Mesothelial cell of epicardium (in vitro differentiated cells): ENCODE data around the gene N4BP2L1. TPM values are rescaled to one million over a fixed set of nuclear protein-coding genes. Genes with fewer than 3 reads are reported as not detected.

Experiments
- DNase-seq, 2 experiments: peaks; one replicate each; pipeline ENCODE4 v3.0.0; 2021; ENCODE audit warnings: low spot score in 2 of 2; ENCODE audit not compliant: unreplicated experiment in 2 of 2
- H3K27ac Mint-ChIP-seq: 2 replicates; pipeline ENCODE4 v1.8.0; 2021; ENCODE audit warnings: mixed read lengths
- H3K27me3 Mint-ChIP-seq: 2 replicates; pipeline ENCODE4 v1.8.0; 2021; ENCODE audit warnings: low read depth, mixed read lengths
- H3K36me3 Mint-ChIP-seq: 2 replicates; pipeline ENCODE4 v1.8.0; 2021; ENCODE audit warnings: mixed read lengths
- H3K4me1 Mint-ChIP-seq: 2 replicates; pipeline ENCODE4 v1.8.0; 2021; ENCODE audit warnings: mixed read lengths
- H3K4me3 Mint-ChIP-seq: 2 replicates; pipeline ENCODE4 v1.8.0; 2021; ENCODE audit warnings: mild to moderate bottlenecking, moderate library complexity, mixed read lengths
- H3K9me3 Mint-ChIP-seq: 2 replicates; pipeline ENCODE4 v1.8.0; 2021; ENCODE audit warnings: mixed read lengths
- total RNA-seq: library from RNA; stranded (reverse); gene quantifications from 3 replicates; pipeline ENCODE4 v1.2.1, GENCODE V29; 2021
- TF ChIP-seq, protein P1 (sequence below): fragments of 200-600 bp; sonication (generic); IDR thresholded peaks from one replicate; pipeline ENCODE4 v1.5.0; 2021; ENCODE audit warnings: antibody characterized with exemption; ENCODE audit not compliant: unreplicated experiment

Gene N4BP2L1
- total RNA-seq, 1 donor from 2014 or later, result 13.7 TPM

DNA sequence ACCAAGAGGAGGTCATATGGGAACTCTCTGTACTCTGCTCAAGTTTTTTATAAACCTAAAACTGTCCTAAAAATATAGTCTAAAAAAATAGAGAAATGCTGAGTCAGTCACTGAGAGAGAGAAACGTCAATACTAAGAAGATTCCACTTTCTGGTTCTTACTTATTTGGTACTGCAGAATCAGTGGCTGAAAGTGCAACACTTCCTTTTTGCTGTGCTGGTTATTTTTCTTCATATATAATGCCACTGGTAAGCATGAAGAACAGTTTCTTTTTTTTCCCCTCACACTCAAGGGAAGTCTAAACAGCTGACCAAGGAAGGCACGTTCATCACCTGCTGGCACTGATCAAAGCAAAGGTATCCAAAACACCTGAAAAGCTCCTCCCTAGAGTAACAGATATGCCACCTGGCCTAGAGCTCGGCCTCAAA, 44.3 kb upstream of the N4BP2L1 start:
- H3K4me3 Mint-ChIP-seq, result no peak overlapping the region
- DNase-seq, result no peak
- TF ChIP-seq, protein P1, sequence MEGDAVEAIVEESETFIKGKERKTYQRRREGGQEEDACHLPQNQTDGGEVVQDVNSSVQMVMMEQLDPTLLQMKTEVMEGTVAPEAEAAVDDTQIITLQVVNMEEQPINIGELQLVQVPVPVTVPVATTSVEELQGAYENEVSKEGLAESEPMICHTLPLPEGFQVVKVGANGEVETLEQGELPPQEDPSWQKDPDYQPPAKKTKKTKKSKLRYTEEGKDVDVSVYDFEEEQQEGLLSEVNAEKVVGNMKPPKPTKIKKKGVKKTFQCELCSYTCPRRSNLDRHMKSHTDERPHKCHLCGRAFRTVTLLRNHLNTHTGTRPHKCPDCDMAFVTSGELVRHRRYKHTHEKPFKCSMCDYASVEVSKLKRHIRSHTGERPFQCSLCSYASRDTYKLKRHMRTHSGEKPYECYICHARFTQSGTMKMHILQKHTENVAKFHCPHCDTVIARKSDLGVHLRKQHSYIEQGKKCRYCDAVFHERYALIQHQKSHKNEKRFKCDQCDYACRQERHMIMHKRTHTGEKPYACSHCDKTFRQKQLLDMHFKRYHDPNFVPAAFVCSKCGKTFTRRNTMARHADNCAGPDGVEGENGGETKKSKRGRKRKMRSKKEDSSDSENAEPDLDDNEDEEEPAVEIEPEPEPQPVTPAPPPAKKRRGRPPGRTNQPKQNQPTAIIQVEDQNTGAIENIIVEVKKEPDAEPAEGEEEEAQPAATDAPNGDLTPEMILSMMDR, result no peak
- no peaks in the 10 kb centered on the region for H3K36me3 Mint-ChIP-seq
- H3K27me3 Mint-ChIP-seq, result no peaks in the 10 kb centered on the region
- H3K27ac Mint-ChIP-seq, result no peak overlapping the region
- peaks cover 29% of the 10 kb centered on the region for H3K4me1 Mint-ChIP-seq
- no peaks in the 10 kb centered on the region for H3K9me3 Mint-ChIP-seq

DNA sequence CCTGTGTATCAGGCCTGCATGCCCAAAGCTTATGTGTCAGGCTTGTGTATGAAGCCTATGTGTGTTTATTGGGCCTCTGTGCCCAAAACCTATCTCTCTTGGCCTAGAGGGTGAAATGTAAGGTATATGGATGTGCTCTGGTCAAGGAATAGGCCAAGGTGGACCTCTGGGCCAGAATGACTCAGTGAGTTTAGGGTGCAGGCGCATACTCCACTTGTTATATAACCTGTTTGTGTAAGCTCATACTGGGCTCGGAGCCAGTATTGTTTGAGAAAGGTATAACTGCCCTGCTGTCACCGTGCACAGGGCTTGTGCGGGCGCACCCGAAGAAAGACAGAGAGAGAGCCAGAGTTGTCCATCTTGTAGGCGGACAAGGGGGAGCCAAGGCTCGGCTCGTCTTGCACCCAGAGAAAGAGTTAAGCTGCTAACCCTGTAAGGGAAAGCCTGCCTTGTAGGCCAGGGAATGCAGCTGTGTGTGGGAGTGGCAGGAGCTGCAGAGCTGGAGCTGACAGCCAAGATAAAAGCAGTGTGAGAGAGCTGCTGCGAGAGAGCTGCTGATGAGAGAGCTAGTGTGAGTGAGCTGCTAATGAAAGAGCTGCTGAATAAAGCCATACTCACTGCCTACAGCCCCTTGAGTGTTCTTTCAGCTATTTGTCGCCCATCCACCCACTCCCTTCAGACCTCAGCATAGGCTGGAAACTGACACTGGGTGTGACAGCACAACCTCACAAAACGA, 43.4 kb upstream of the N4BP2L1 start:
- TF ChIP-seq, protein P1, result no peak

DNA sequence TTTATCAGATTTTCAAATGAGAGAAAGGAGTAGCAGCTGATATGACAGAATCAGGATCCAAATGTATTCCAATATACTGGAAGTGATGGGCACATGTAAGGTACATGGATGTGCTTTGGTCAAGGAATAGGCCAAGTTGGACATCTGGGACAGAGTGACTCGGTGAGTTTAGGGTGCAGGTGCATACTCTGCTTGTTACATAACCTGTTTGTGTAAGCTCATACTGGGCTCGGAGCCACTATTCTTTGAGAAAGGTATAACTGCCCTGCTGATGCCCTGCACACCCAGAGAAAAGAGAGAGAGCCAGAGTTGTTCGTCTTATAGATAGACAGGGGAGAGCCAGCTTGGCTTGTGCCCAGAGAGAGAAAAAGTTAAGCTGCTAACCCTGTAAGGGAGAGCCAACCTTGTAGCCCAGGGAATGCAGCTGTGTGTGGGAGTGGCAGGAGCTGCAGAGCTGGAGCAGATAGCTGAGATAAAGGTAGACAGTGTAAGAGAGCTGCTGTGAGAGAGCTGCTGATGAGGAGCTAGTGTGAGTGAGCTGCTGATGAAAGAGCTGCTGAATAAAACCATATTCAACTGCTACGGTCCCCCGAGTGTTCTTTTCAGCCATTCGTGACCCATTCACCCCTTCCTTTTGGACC, 40.7 kb upstream of the N4BP2L1 start:
- Mint-ChIP-seq H3K9me3 (peaks cover 6% of the 10 kb centered on the region), H3K27ac (no peak overlapping the region), H3K4me3 (no peak overlapping the region), H3K4me1 (peaks cover 10% of the 10 kb centered on the region), H3K27me3 (no peaks in the 10 kb centered on the region), H3K36me3 (peaks cover 4% of the 10 kb centered on the region)
- TF ChIP-seq, protein P1, result no peak
- no peak for DNase-seq

More for the DNA sequence above, 43.4 kb upstream of the N4BP2L1 start:
- Mint-ChIP-seq H3K4me1 (peaks cover 27% of the 10 kb centered on the region), H3K27ac (peak overlapping the region; percentile 82), H3K36me3 (no peaks in the 10 kb centered on the region), H3K9me3 (no peaks in the 10 kb centered on the region), H3K27me3 (no peaks in the 10 kb centered on the region), H3K4me3 (no peak overlapping the region)
- DNase-seq, result no peak

DNA sequence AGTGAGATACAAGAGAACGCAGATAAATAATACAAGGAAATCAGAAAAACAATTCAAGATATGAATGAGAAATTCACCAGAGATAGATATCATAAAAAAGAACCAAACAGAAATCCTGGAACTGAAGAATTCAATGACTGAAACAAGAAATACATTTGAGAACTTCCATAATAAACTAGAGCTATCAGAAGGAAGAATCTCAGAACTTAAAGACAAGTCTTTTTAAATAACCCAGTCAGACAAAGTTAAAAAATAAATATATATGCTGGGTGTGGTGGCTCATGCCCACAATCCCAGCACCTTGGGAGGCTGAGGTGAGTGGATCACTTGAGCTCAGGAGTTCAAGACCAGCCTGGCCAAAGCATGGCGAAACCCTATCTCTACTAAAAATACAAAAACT, 28.7 kb upstream of the N4BP2L1 start:
- Mint-ChIP-seq H3K4me1 (no peaks in the 10 kb centered on the region), H3K9me3 (peaks cover 50% of the 10 kb centered on the region), H3K27ac (no peak overlapping the region), H3K4me3 (no peak overlapping the region), H3K27me3 (no peaks in the 10 kb centered on the region), H3K36me3 (peaks cover 45% of the 10 kb centered on the region)
- DNase-seq, result no peak
- TF ChIP-seq, protein P1, result no peak

DNA sequence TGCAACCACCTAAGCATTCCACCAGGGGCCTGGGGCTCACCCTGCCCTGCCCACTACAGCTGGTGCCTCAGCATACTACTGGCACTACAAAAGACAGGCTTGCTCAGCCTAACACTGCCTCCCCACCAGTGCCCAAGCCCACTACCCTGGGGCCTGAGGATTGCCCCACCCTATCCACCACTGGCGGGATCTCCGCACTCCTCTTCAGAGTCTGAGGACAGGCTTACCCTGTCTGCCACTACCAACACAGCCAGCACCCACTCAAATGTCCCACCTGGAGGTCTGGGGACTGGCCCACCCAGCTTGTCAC, 27.6 kb upstream of the N4BP2L1 start:
- Mint-ChIP-seq H3K4me3 (no peak overlapping the region), H3K36me3 (peaks cover 40% of the 10 kb centered on the region), H3K27me3 (no peaks in the 10 kb centered on the region), H3K9me3 (peaks cover 47% of the 10 kb centered on the region), H3K4me1 (no peaks in the 10 kb centered on the region), H3K27ac (no peak overlapping the region)
- TF ChIP-seq, protein P1, result no peak
- no peak for DNase-seq
